Measurements from ENCODE around the gene C6orf47.

C6orf47 gene

GRCh38 chr6:31620586-31621319 lies 39.8 kb downstream of the C6orf47 start, which contains the start of gene PRRC2A:
Gene PRRC2A (plus strand): TSS chr6:31620715. CDS start chr6:31622790, 2,075 bp downstream.
- DNase-seq (ENCODE audit: low read depth, low spot score): no peak
- H3K27ac ChIP-seq: peak within 1 kb of the TSS; percentile 91

- DNase-seq (ENCODE audit: low read depth, low spot score): peak; percentile 93
- H3K27ac ChIP-seq: peak overlapping the region; percentile 91
These were observed 40.6 kb downstream of the C6orf47 start for GRCh38 chr6:31619805-31620585.

- no peak for DNase-seq (ENCODE audit: low read depth, low spot score)
- H3K27ac ChIP-seq: no peak overlapping the region
These were observed 43.6 kb downstream of the C6orf47 start for GRCh38 chr6:31617010-31617409.

- no peak overlapping the region for H3K27ac ChIP-seq
- no peak for DNase-seq (ENCODE audit: low read depth, low spot score)
These were observed 44.8 kb downstream of the C6orf47 start for GRCh38 chr6:31615748-31616147.

DNA sequence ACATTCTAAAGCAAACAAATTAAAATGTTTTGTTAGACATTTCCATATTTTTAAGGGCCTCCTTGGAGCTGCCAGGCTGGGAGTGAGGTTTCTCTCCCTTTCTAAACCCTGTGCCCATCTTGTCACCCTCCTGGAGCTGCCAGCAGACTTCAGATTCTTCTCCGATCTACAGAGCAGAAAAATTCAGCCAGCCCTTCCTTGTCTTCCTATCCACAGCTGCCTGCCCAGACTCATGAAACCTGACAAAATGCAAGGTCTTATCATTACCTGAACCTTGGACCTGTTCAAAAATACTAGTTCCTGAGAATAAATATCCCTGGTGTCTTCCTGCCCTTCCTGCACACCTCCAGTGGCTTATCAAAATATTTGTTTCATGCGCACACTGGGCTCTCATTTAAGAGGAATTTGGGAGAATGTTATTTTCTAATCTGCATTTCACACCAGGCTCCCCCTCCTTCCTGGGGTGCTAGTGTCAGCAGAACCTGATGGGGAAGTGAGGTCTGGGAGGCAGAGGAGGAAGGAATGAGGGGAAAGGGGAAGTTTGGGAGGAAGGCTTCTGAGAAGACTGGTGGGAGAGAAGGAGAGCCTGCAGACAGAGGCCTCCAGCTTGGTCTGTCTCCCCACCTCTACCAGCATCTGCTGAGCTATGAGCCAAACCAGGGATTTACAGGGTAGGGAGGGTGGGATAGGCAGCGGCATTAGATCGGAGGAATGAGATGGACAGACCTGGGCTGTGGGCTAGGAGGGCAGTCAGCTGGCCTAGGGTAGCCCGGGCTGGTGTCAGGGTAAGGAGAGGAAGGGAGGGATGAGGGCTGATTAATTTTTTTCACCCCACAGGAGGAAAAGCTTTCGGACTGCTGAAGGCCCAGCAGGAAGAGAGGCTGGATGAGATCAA lies 45.6 kb downstream of the C6orf47 start, which contains the start of gene AIF1:
TSS of gene AIF1 (plus strand) at position 551 of the 895 bp plus-strand sequence. CDS start at position 647, 96 bp downstream.
- DNase-seq (ENCODE audit: low read depth, low spot score): no peak
- H3K27ac ChIP-seq: no peak within 1 kb of the TSS

GRCh38 chr6:31614075-31614619 lies 46.4 kb downstream of the C6orf47 start:
- DNase-seq (ENCODE audit: low read depth, low spot score): no peak
- no peak overlapping the region for H3K27ac ChIP-seq

GRCh38 chr6:31610968-31611367 lies 49.6 kb downstream of the C6orf47 start:
- no peak for DNase-seq (ENCODE audit: low read depth, low spot score)
- no peak overlapping the region for H3K27ac ChIP-seq

DNA sequence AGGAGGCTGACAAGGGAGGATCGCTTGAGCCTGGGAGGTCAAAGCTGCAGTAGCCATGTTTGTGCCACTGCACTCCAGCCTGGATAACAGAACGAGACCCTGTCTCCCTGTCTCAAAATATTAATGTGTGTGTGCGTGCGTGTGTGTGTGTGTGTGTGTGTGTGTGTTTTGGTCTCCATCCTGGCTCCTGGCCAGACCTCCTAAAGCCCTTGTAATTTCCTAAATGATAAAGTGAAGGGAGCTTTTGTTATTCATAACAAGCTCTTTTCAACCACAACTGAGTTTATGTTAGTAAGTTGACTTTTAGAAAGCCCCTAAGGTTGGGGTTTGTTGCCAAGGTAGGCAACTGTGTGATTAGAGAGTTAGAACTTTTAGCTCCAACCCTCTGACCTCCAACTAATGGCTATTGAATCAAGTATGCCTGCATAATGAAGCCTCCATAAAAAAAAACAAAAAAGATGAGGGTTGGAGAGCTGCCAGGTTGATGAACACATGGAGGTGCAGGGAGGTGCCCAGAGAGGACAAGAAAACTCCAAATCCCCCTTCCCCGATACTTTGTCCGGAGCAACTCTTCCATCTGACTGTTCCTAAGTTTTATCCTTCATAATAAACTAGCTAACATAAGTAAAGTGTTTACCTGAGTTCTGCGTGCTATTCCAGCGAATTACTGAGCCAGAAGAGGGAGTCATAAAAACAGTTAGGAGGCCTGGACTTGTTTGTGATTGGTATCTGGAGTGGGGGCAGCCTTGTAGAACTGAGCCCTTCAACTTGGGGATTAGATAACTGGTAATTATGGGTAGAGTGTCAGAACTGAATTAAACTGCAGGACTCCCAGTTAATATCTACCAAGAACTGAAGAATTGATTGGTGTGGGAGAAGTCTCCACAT lies 50.8 kb downstream of the C6orf47 start:
- H3K27ac ChIP-seq: no peak overlapping the region
- DNase-seq (ENCODE audit: low read depth, low spot score): no peak
